SK-N-SH (cell line): ENCODE results near the gene ATP8A1. TPM values are rescaled to one million over a fixed set of nuclear protein-coding genes. Genes with fewer than 3 reads are reported as not detected.

Experiments used
- CTCF ChIA-PET: fragments of 300-600, 350-600 bp; formaldehyde crosslinking; extraction: SDS; loops from one replicate; lab custom pipeline; 2021; lab: Yijun Ruan, JAX
- POLR2A ChIA-PET: fragments of 350-600 bp; sonication (Branson Sonifier 250); formaldehyde crosslinking; extraction: SDS; loops from one replicate; lab custom pipeline; 2020; ENCODE audit warnings: antibody characterized with exemption, inconsistent platforms; lab: Yijun Ruan, JAX
- DNase-seq: peaks from one replicate; pipeline ENCODE4 v3.0.0; 2012
- H2AFZ ChIP-seq: fragments of 200-600 bp; sonication (generic); 2 replicates; pipeline ENCODE4 v1.8.1; 2016; ENCODE audit warnings: antibody characterized with exemption, mild to moderate bottlenecking, low read depth
- H3F3A ChIP-seq: fragments of 200-600 bp; sonication (generic); replicated peaks from 2 replicates; pipeline ENCODE3; 2016; ENCODE audit warnings: antibody characterized with exemption, mild to moderate bottlenecking; ENCODE audit not compliant: insufficient read depth
- H3K27ac ChIP-seq, 2 experiments: fragments of 200-500 bp in 1 of 2; fragments of 200-600 bp in 1 of 2; sonication (Bioruptor generic) in 1 of 2; sonication (generic), shearing (Covaris generic) in 1 of 2; 2 replicates each; pipeline versions ENCODE4 v1.5.1 to v1.6.1; 2014 to 2016; ENCODE audit warnings: low read depth in 2 of 2, inconsistent platforms in 1 of 2, low read length in 1 of 2, mild to moderate bottlenecking in 1 of 2, mixed read lengths in 1 of 2
- H3K27me3 ChIP-seq: fragments of 200-600 bp; sonication (generic), shearing (Covaris generic); 2 replicates; pipeline ENCODE4 v1.6.1; 2016; ENCODE audit warnings: mixed run types; ENCODE audit not compliant: insufficient read depth
- H3K36me3 ChIP-seq, 2 experiments: fragments of 200-500 bp in 1 of 2; fragments of 200-600 bp in 1 of 2; sonication (Bioruptor generic) in 1 of 2; sonication (generic) in 1 of 2; replicated peaks in 1 of 2; 2 replicates each; pipeline versions ENCODE3 to v1.5.1; 2014 to 2016; ENCODE audit warnings: low read length in 1 of 2, mild to moderate bottlenecking in 1 of 2; ENCODE audit not compliant: insufficient read depth in 2 of 2, control insufficient read depth in 1 of 2
- H3K4me1 ChIP-seq, 2 experiments: fragments of 200-500 bp in 1 of 2; fragments of 200-600 bp in 1 of 2; sonication (Bioruptor generic) in 1 of 2; sonication (generic), shearing (Covaris generic) in 1 of 2; 2 replicates each; pipeline versions ENCODE4 v1.5.1 to v1.6.1; 2014 to 2016; ENCODE audit warnings: low read depth in 1 of 2, low read length in 1 of 2, mixed run types in 1 of 2; ENCODE audit not compliant: insufficient read depth in 2 of 2, control insufficient read depth in 1 of 2
- H3K4me2 ChIP-seq: fragments of 200-600 bp; sonication (generic), shearing (Covaris generic); 2 replicates; pipeline ENCODE4 v1.6.1; 2017; ENCODE audit warnings: mixed run types
- H3K4me3 ChIP-seq, 2 experiments: fragments of 200-500 bp in 1 of 2; fragments of 200-600 bp in 1 of 2; sonication (Bioruptor generic) in 1 of 2; sonication (generic), shearing (Covaris generic) in 1 of 2; 2 replicates each; pipeline versions ENCODE4 v1.5.1 to v1.8.1; 2014 to 2016; ENCODE audit warnings: low read depth in 2 of 2, inconsistent platforms in 1 of 2, low read length in 1 of 2, mild to moderate bottlenecking in 1 of 2, mixed read lengths in 1 of 2, moderate library complexity in 1 of 2
- H3K79me2 ChIP-seq: fragments of 200-600 bp; sonication (generic); 2 replicates; pipeline ENCODE4 v1.8.1; 2017; ENCODE audit warnings: mild to moderate bottlenecking; ENCODE audit not compliant: insufficient read depth
- H3K9ac ChIP-seq: fragments of 200-600 bp; sonication (generic); 2 replicates; pipeline ENCODE4 v1.6.1; 2017; ENCODE audit warnings: mixed run types
- H3K9me2 ChIP-seq: fragments of 200-600 bp; sonication (generic); 2 replicates; pipeline ENCODE4 v1.6.1; 2017; ENCODE audit warnings: mixed run types
- H3K9me3 ChIP-seq: fragments of 200-600 bp; sonication (generic); 2 replicates; pipeline ENCODE4 v1.6.1; 2017; ENCODE audit warnings: mixed run types, mild to moderate bottlenecking, moderate library complexity
- H4K20me1 ChIP-seq: fragments of 200-600 bp; sonication (generic); 2 replicates; pipeline ENCODE4 v1.6.1; 2017; ENCODE audit warnings: mild to moderate bottlenecking, mixed run types; ENCODE audit not compliant: insufficient read depth
- CTCF ChIP-seq: fragments of 200-600 bp; sonication (generic); IDR thresholded peaks from 2 replicates; pipeline ENCODE4 v1.6.1; 2017; ENCODE audit warnings: antibody characterized with exemption, mild to moderate bottlenecking, moderate library complexity
- EP300 ChIP-seq, 2 experiments: IDR thresholded peaks; 2 replicates each; pipeline versions ENCODE4 v1.4.0 to v1.6.1; 2012; ENCODE audit warnings: borderline replicate concordance in 1 of 2, low read depth in 1 of 2, low read length in 1 of 2
- EZH2phosphoT487 ChIP-seq: fragments of 200-600 bp; sonication (generic); IDR thresholded peaks from 2 replicates; pipeline ENCODE4 v1.6.1; 2017; ENCODE audit warnings: low read depth, mixed run types, mild to moderate bottlenecking, antibody characterized with exemption, moderate library complexity, borderline replicate concordance
- FOXJ3 ChIP-seq: sonication (generic); formaldehyde crosslinking; IDR thresholded peaks from 2 replicates; pipeline ENCODE4 v1.5.1; 2020; ENCODE audit warnings: mild to moderate bottlenecking, missing genetic modification reagents
- GABPA ChIP-seq: IDR thresholded peaks from 2 replicates; pipeline ENCODE4 v1.4.0; 2012; ENCODE audit warnings: low read depth, mild to moderate bottlenecking
- JUND ChIP-seq: IDR thresholded peaks from 2 replicates; pipeline ENCODE4 v1.4.0; 2012
- MEF2A ChIP-seq: IDR thresholded peaks from 2 replicates; pipeline ENCODE4 v1.4.0; 2012; ENCODE audit warnings: low read depth, borderline replicate concordance
- PBX3 ChIP-seq: IDR thresholded peaks from 2 replicates; pipeline ENCODE4; 2012
- POLR2AphosphoS5 ChIP-seq: IDR thresholded peaks from 2 replicates; pipeline ENCODE4 v1.6.1; 2012; ENCODE audit warnings: low read depth, low read length
- RAD21 ChIP-seq: IDR thresholded peaks from 2 replicates; pipeline ENCODE4 v1.6.1; 2012; ENCODE audit warnings: mild to moderate bottlenecking, low read length
- RXRA ChIP-seq: IDR thresholded peaks from 2 replicates; pipeline ENCODE4 v1.4.0; 2012; ENCODE audit warnings: low read depth, mild to moderate bottlenecking, borderline replicate concordance
- SMC3 ChIP-seq: IDR thresholded peaks from 2 replicates; pipeline ENCODE4 v1.6.1; 2012; ENCODE audit warnings: low read depth, low read length, improper control_type of control experiment
- ZBTB33 ChIP-seq: IDR thresholded peaks from 2 replicates; pipeline ENCODE4 v1.4.0; 2012; ENCODE audit warnings: low read depth, borderline replicate concordance
- WGBS: methylation state at CpG from one replicate; pipeline ENCODE4 v1.1.6; 2017; ENCODE audit warnings: low lambda C conversion rate; 5-methylcytosine and 5-hydroxymethylcytosine counted together
- polyA plus RNA-seq, 3 experiments: library from polyadenylated mRNA; depleted of rRNA; stranded (reverse); fragments of >200 nt; gene quantifications; 2 replicates each; pipeline ENCODE4 v1.2.3, GENCODE V29; 2012

ATP8A1 gene
- polyA plus RNA-seq, 1 of the 3 experiments (the other 2 are of a cell fraction): 0.38 TPM

GRCh38 chr4:42642101-42642797, 14.7 kb downstream of the ATP8A1 start:
- Histone ChIP-seq H3K4me1 (peaks cover 0 to 21% of the 10 kb centered on the region in 2 experiments; a peak in 2 of 4 replicates), H4K20me1 (no peaks in the 10 kb centered on the region), H3K79me2 (no peaks in the 10 kb centered on the region), H3K4me2 (no peak overlapping the region), H3K27ac (no peak overlapping the region), H3K4me3 (no peak overlapping the region), H3K36me3 (no peaks in the 10 kb centered on the region), H3K9ac (no peak overlapping the region), H2AFZ (no peak overlapping the region), H3K9me2 (no peaks in the 10 kb centered on the region), H3K9me3 (no peaks in the 10 kb centered on the region), H3K27me3 (no peaks in the 10 kb centered on the region), H3F3A (no peaks in the 10 kb centered on the region)
- TF ChIP-seq CTCF (no peak), FOXJ3 (CRISPR knock-in tag) (no peak), MEF2A (no peak), EP300 (IDR thresholded peaks at IDR 0.05; ENCODE audit: borderline replicate concordance in 1 of 2, low read depth in 1 of 2, low read length in 1 of 2) (no peak), GABPA (no peak), RAD21 (no peak)
- POLR2A ChIA-PET: no interaction called here
- no peak for DNase-seq
- CTCF ChIA-PET: no interaction called here
- 79% methylated on average over 7 of the region's 7 CpGs for WGBS

- H4K20me1 ChIP-seq: no peaks in the 10 kb centered on the region
- no peak overlapping the region for H3K4me2 ChIP-seq
- 23% methylated on average over 1 of the region's 1 CpG for WGBS
- H3K79me2 ChIP-seq: no peaks in the 10 kb centered on the region
- no peak for TF ChIP-seq PBX3
- TF ChIP-seq ZBTB33: no peak
- TF ChIP-seq RXRA: no peak
- TF ChIP-seq EZH2phosphoT487: no peak
- no peak for TF ChIP-seq SMC3
- no peak for TF ChIP-seq EP300 (IDR thresholded peaks at IDR 0.05; ENCODE audit: borderline replicate concordance in 1 of 2, low read depth in 1 of 2, low read length in 1 of 2)
- no peak for TF ChIP-seq RAD21
- TF ChIP-seq JUND: no peak
- no peak for TF ChIP-seq POLR2AphosphoS5
- no peak overlapping the region for H3K4me3 ChIP-seq
- peaks cover 0 to 26% of the 10 kb centered on the region in 2 experiments; a peak in 2 of 4 replicates for H3K4me1 ChIP-seq
- DNase-seq: no peak
- H3K9me2 ChIP-seq: no peaks in the 10 kb centered on the region
- POLR2A ChIA-PET: no interaction called here
- H3K36me3 ChIP-seq: no peaks in the 10 kb centered on the region
- H3F3A ChIP-seq: no peaks in the 10 kb centered on the region
- no peaks in the 10 kb centered on the region for H3K9me3 ChIP-seq
- no peak overlapping the region for H3K27ac ChIP-seq
- H2AFZ ChIP-seq: no peak overlapping the region
- H3K27me3 ChIP-seq: no peaks in the 10 kb centered on the region
- H3K9ac ChIP-seq: no peak overlapping the region
- CTCF ChIA-PET: no interaction called here
These were observed 15.2 kb downstream of the ATP8A1 start for GRCh38 chr4:42641656-42642055.
